GM18498 (cell line): ENCODE measurements around the gene SIM1.

Experiments used
- ATAC-seq: cut with Tn5 transposase; IDR thresholded peaks from one replicate; pipeline ENCODE4 v1.9.1; 2021; ENCODE audit warnings: mild to moderate bottlenecking, moderate library complexity; ENCODE audit not compliant: unreplicated experiment

The SIM1 gene

GRCh38 chr6:100473182-100473581 is 8.5 kb upstream of the SIM1 start:
- ATAC-seq, result no peak

GRCh38 chr6:100472674-100473073 is 8.0 kb upstream of the SIM1 start:
- peak; percentile 84 for ATAC-seq

- no peak for ATAC-seq
Observed at GRCh38 chr6:100470422-100471120, 5.8 kb upstream of the SIM1 start.

GRCh38 chr6:100469101-100469859 is 4.6 kb upstream of the SIM1 start:
- ATAC-seq, result no peak

- no peak for ATAC-seq
Observed at GRCh38 chr6:100468016-100468622, 3.4 kb upstream of the SIM1 start.

- ATAC-seq, result no peak
Observed at GRCh38 chr6:100467129-100468015, 2.7 kb upstream of the SIM1 start.

- no peak for ATAC-seq
Observed at GRCh38 chr6:100466410-100467128, 1.8 kb upstream of the SIM1 start.

- ATAC-seq, result no peak
Observed at GRCh38 chr6:100465701-100466409, 1.1 kb upstream of the SIM1 start.

GRCh38 chr6:100464162-100464851 is 414 bp downstream of the SIM1 start:
- ATAC-seq, result no peak

GRCh38 chr6:100463630-100464161 is 1.0 kb downstream of the SIM1 start:
- ATAC-seq, result no peak

- no peak for ATAC-seq
Observed at GRCh38 chr6:100462706-100463629, 1.8 kb downstream of the SIM1 start.

GRCh38 chr6:100461917-100462705 is 2.6 kb downstream of the SIM1 start:
- no peak for ATAC-seq

- ATAC-seq, result no peak
Observed at GRCh38 chr6:100461278-100461916, 3.3 kb downstream of the SIM1 start.

GRCh38 chr6:100460650-100461204 is 4.0 kb downstream of the SIM1 start:
- no peak for ATAC-seq

GRCh38 chr6:100459592-100460184 is 5.0 kb downstream of the SIM1 start:
- ATAC-seq, result no peak
